ENCODE results near the gene ERGIC1.

The ERGIC1 gene

DNA sequence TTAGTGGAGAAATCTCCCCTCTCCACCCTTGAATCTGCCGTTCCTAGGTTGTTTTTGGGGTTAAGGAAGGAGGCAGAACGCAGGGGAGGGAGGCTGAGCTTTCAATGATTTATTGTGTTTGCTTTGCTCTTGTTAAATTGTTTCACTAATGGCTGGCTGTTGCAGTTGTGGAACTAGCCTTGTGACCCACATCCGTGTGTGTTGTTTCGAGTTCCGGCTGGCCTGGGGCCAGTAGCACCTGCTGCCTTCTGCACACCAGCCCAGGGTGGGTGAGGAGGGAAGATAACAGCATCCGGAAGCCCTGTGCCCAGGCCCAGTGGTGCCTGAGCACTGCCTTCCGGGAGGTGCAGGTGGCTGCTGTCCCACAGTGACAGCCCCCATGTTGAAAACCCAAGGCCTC, 3.6 kb downstream of the ERGIC1 start:
- H3K4me3 ChIP-seq (ENCODE audit: low read depth, low read length), result no peak overlapping the region
- TF ChIP-seq, protein P1, sequence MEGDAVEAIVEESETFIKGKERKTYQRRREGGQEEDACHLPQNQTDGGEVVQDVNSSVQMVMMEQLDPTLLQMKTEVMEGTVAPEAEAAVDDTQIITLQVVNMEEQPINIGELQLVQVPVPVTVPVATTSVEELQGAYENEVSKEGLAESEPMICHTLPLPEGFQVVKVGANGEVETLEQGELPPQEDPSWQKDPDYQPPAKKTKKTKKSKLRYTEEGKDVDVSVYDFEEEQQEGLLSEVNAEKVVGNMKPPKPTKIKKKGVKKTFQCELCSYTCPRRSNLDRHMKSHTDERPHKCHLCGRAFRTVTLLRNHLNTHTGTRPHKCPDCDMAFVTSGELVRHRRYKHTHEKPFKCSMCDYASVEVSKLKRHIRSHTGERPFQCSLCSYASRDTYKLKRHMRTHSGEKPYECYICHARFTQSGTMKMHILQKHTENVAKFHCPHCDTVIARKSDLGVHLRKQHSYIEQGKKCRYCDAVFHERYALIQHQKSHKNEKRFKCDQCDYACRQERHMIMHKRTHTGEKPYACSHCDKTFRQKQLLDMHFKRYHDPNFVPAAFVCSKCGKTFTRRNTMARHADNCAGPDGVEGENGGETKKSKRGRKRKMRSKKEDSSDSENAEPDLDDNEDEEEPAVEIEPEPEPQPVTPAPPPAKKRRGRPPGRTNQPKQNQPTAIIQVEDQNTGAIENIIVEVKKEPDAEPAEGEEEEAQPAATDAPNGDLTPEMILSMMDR (conservative IDR thresholded peaks at IDR 0.05; ENCODE audit: low read depth, low read length), result no peak
- no peak for DNase-seq (ENCODE audit: low read depth)

DNA sequence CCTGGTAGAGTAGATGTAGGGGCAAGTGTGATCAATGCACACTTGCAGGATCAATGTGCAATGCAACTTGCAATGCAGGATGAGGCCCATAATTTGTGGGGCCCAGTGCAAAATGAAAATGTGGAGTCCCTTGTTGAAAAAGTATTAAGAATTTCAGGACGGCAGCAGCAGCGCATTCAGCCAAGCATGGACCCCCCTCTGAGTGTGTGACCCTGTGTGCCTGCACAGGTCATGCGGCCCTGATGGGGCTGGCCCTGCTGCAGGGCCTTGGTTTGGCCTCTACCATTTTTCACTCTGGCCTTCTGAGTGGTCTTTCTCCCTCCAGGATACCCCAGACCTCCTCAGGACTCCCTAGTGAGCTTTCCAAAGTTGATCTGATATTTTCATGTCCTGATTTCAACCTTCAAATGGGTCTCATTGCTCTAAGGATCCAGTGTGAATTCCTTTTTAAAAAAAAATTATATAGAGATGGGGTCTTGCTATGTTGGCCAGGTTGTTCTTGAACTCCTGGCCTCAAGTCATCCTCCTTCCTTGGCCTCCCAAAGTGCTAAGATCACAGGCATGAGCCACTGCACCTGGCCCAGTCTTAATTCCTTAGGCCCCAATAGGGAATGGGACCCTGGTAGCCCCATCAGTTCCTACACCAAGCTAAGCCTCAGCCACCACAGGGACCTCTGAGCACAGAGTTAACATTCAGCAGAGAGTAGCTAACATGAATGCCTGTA, 4.3 kb downstream of the ERGIC1 start:
- DNase-seq (ENCODE audit: low read depth), result no peak
- no peak overlapping the region for H3K4me3 ChIP-seq (ENCODE audit: low read depth, low read length)
- TF ChIP-seq, protein P1 (conservative IDR thresholded peaks at IDR 0.05; ENCODE audit: low read depth, low read length), result no peak

DNA sequence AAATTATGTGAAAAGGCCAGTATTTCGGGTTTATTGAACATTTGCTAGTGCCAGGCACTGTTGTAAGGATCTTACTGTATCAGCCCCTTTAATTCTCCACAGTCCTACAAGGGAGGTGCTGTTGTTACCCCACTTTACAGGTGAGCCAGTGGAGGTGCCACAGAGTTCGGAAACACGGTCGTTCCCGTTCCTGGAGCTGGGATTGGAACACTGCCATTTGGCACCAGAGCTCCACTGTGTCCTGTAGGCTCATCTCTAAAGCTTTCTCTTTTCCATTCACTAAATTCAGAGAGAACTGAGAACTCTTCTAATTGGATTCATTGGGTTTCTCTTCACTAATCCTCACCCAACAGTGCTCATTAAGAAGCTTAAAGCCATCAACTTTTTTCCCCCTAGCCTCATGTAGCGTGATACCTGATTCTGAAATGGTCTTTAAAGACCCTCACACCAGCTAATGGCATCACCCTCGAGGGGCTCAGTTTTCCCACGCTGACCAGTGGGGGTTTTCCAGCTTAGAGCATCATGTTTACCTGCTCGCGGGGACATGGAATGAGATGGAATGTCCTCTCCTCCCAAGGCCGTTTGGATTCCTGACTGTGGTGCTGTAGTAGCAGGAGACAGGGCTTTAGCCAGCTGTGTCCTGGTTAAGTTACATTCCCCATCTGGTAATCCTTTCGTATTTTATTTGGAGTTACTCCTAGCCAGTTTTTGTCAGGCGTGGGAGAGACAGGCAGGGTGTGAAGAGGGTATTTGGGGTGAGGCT, 5.8 kb downstream of the ERGIC1 start:
- no peak overlapping the region for H3K4me3 ChIP-seq (ENCODE audit: low read depth, low read length)

DNA sequence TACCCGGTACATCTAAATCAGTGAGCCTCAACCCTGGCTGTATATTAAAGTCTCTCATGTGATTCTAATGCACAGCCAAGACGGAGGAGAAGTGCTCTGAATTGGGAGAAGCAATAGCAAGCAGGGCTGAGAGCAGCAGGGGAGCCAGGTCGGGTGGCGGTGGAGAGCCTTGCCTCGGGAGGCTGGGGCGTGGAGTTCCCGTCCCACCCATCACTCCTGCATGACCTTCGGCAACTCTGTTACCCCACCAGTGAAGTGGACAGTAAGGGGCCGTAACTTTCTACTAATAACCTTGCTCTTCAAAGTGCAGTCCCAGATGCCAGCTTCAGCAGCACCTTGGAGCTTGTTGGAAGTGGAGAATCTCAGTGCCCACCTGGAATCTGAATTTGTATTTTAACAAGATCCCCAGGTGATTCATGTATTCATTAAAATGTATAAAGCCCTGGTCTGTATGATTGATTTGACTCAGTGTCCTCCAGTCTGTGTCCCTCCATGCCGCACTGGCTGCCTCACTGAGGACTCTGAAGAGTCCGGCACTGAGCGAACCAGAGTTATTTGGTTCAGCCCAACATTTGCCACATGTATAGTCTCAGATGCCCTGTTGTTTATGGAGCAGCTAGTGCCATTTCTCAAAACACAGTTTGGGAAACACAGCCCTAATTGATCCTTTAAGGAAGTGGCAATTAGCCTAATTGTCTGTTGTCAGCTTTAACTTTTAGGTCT, 6.5 kb downstream of the ERGIC1 start:
- TF ChIP-seq, protein P1 (conservative IDR thresholded peaks at IDR 0.05; ENCODE audit: low read depth, low read length), result no peak
- no peak overlapping the region for H3K4me3 ChIP-seq (ENCODE audit: low read depth, low read length)
- no peak for DNase-seq (ENCODE audit: low read depth)

More for the DNA sequence above, 5.8 kb downstream of the ERGIC1 start:
- DNase-seq (ENCODE audit: low read depth), result peak; percentile 40
- TF ChIP-seq, protein P1 (conservative IDR thresholded peaks at IDR 0.05; ENCODE audit: low read depth, low read length), result no peak

DNA sequence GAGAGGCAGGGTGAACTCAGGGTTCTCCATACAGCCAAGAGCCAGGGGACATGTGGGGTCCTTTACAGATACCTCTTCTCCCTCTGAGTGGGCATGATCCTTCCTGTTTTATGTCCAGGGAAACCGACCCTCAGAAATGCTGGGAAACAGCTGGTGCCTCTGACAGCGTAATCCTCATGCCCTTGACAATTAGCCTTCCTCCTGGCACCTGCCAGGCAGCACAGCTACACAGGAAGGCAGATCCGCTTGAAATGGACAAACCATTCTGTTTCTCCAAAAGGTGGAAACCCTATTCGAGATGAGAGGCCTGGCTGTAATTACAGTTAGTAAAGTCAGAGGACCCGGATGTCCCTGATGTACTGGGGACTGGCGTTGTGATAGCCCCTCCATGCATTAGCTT, 7.2 kb downstream of the ERGIC1 start:
- TF ChIP-seq, protein P1 (conservative IDR thresholded peaks at IDR 0.05; ENCODE audit: low read depth, low read length), result no peak
- no peak for DNase-seq (ENCODE audit: low read depth)
- H3K4me3 ChIP-seq (ENCODE audit: low read depth, low read length), result no peak overlapping the region

DNA sequence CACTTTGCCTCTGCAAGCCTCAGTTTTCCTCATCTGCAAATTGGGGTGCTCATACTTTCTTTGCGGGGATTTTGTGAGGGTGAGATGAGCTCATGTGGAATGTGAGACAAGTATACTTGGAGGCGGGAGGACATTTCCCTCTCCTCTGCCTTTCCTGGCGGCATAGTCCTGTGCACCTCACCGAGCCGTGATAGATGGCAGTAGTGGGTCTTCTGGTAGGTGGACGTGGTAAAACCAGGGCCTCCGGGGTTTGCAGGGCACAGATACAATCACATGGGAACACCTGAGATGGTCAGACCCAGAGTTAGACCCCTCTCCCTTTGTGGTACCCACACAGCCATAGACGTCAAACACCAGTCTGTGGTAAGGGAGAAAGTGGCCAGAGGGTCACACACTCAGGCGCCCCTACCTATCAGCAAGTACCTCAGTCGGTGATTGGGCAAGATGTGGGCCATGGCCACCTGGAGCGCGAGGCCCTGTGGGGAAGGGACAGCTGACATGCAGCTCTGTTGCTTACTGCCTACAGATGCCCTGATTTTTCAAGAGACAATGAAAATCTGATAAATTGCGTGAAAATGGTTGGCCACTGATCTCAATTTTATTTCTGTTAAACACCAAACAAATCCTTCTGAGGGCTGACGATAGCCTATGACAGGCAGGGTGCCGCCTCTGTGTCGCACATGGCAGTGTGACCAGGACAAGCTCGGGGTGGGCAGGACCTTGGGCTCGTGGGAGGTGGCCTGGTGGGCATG, 9.9 kb downstream of the ERGIC1 start:
- H3K4me3 ChIP-seq (ENCODE audit: low read depth, low read length), result no peak overlapping the region
- no peak for DNase-seq (ENCODE audit: low read depth)

More for the DNA sequence above, 9.9 kb downstream of the ERGIC1 start:
- TF ChIP-seq, protein P1 (conservative IDR thresholded peaks at IDR 0.05; ENCODE audit: low read depth, low read length), result no peak

All from choroid plexus epithelial cell (primary cell).